Keratinocyte (primary cell): ENCODE data around the gene NADSYN1. TPM values are rescaled to one million over a fixed set of nuclear protein-coding genes. Genes with fewer than 3 reads are reported as not detected.

Experiments used
- DNase-seq: peaks from one replicate; pipeline ENCODE4 v3.0.0-alpha.2; 2011; ENCODE audit warnings: low read depth, missing footprints, low spot score
- FAIRE-seq: peaks from 2 replicates; lab custom pipeline; 2011; peaks lifted over from hg19 to GRCh38; lab: Jason Lieb, UNC
- H2AFZ ChIP-seq: 2 replicates; pipeline ENCODE4 v1.6.0; 2012; ENCODE audit warnings: low read length, control low read depth, inconsistent platforms; ENCODE audit not compliant: control insufficient read depth
- H3K27ac ChIP-seq: 2 replicates; pipeline ENCODE4 v1.5.1; 2011; ENCODE audit warnings: low read length; ENCODE audit not compliant: control insufficient read depth, insufficient read depth
- H3K27me3 ChIP-seq: 3 replicates; pipeline ENCODE4 v1.6.0; 2011; ENCODE audit warnings: low read length; ENCODE audit not compliant: control insufficient read depth, insufficient read depth; ENCODE audit errors: extremely low read depth
- H3K36me3 ChIP-seq, 2 experiments: 2 replicates in 1 of 2; 3 replicates in 1 of 2; pipeline ENCODE4 v1.5.1; 2011; ENCODE audit warnings: low read length in 2 of 2, mild to moderate bottlenecking in 1 of 2; ENCODE audit not compliant: control insufficient read depth in 2 of 2, insufficient read depth in 2 of 2; ENCODE audit errors: extremely low read depth in 1 of 2
- H3K4me1 ChIP-seq: 3 replicates; pipeline ENCODE4 v1.5.1; 2011; ENCODE audit warnings: low read length; ENCODE audit not compliant: control insufficient read depth, insufficient read depth; ENCODE audit errors: extremely low read depth
- H3K4me2 ChIP-seq: 3 replicates; pipeline ENCODE4 v1.6.0; 2011; ENCODE audit warnings: low read depth, low read length; ENCODE audit not compliant: control insufficient read depth, insufficient read depth; ENCODE audit errors: extremely low read depth
- H3K4me3 ChIP-seq, 3 experiments: fragments of 200-600 bp in 1 of 3; sonication (generic) in 1 of 3; 2 replicates in 2 of 3; 3 replicates in 1 of 3; pipeline ENCODE4 v1.5.1; 2011 to 2016; ENCODE audit warnings: low read length in 3 of 3, mild to moderate bottlenecking in 3 of 3, control low read depth in 2 of 3, inconsistent platforms in 1 of 3, low read depth in 1 of 3, mixed read lengths in 1 of 3, mixed run types in 1 of 3, moderate library complexity in 1 of 3; ENCODE audit not compliant: control insufficient read depth in 2 of 3, insufficient read depth in 2 of 3; ENCODE audit errors: extremely low read depth in 1 of 3
- H3K79me2 ChIP-seq: 2 replicates; pipeline ENCODE4 v1.6.0; 2012; ENCODE audit warnings: low read length; ENCODE audit not compliant: control insufficient read depth, insufficient read depth
- H3K9ac ChIP-seq: 3 replicates; pipeline ENCODE4 v1.6.0; 2011; ENCODE audit warnings: low read length; ENCODE audit not compliant: control insufficient read depth, insufficient read depth; ENCODE audit errors: extremely low read depth
- H3K9me1 ChIP-seq: 3 replicates; pipeline ENCODE4 v1.6.0; 2011; ENCODE audit warnings: low read length; ENCODE audit not compliant: control insufficient read depth, insufficient read depth; ENCODE audit errors: extremely low read depth
- H3K9me3 ChIP-seq: 2 replicates; pipeline ENCODE4 v1.5.1; 2012; ENCODE audit warnings: low read depth, low read length; ENCODE audit not compliant: control insufficient read depth
- H4K20me1 ChIP-seq: 3 replicates; pipeline ENCODE4 v1.6.0; 2011; ENCODE audit warnings: low read length; ENCODE audit not compliant: control insufficient read depth, insufficient read depth; ENCODE audit errors: extremely low read depth
- CTCF ChIP-seq, 3 experiments: IDR thresholded peaks in 1 of 3; conservative IDR thresholded peaks in 1 of 3; optimal IDR thresholded peaks in 1 of 3; 2 replicates in 2 of 3; 3 replicates in 1 of 3; pipeline versions ENCODE3 to v1.5.1; 2011; ENCODE audit warnings: low read length in 3 of 3, mild to moderate bottlenecking in 3 of 3, moderate library complexity in 2 of 3, control low read depth in 1 of 3, inconsistent platforms in 1 of 3; ENCODE audit not compliant: insufficient read depth in 2 of 3; ENCODE audit errors: extremely low read depth in 1 of 3
- EZH2 ChIP-seq: IDR thresholded peaks from one replicate; pipeline ENCODE4 v1.6.1; 2012; ENCODE audit warnings: inconsistent platforms, mild to moderate bottlenecking, low read length, moderate library complexity
- dilution Hi-C: fragments of 300-500 bp; cut with MboI; formaldehyde crosslinking; loops from one replicate; pipeline ENCODE4 v1.7.0; 2020; ENCODE audit warnings: low sequenced_read_pairs; ENCODE audit not compliant: extremely low pct_ligation_motif_present
- polyA plus RNA-seq, 5 experiments: library from polyadenylated mRNA; depleted of rRNA in 3 of 5; stranded (reverse) in 3 of 5; stranded (forward) in 1 of 5; unstranded in 1 of 5; fragments of >200 nt; gene quantifications; 1 replicate in 1 of 5; 2 replicates in 3 of 5; 3 replicates in 1 of 5; pipeline versions ENCODE4 v1.2.1 to v1.2.3, GENCODE V29; 2011 to 2012; ENCODE audit warnings: missing spikeins in 2 of 5, low read depth in 1 of 5, low replicate concordance in 1 of 5

NADSYN1 gene
- polyA plus RNA-seq, 1 donor (not counting 4 experiments of a cell fraction or from before 2014, with no cell fraction given), result 51.5 TPM

GRCh38 chr11:71476031-71476430, 23.0 kb downstream of the NADSYN1 start:
- Histone ChIP-seq H3K4me2 (no peak overlapping the region), H3K4me1 (no peaks in the 10 kb centered on the region), H3K36me3 (peaks cover 17 to 43% of the 10 kb centered on the region in 2 experiments), H3K9me1 (no peaks in the 10 kb centered on the region), H4K20me1 (no peaks in the 10 kb centered on the region), H3K4me3 (no peak overlapping the region), H3K27ac (no peak overlapping the region), H3K79me2 (no peaks in the 10 kb centered on the region), H3K9me3 (no peaks in the 10 kb centered on the region), H3K27me3 (no peaks in the 10 kb centered on the region), H2AFZ (no peak overlapping the region), H3K9ac (no peak overlapping the region)
- no peak for DNase-seq
- TF ChIP-seq CTCF (optimal IDR thresholded peaks at IDR 0.05 in 1 of 3, IDR thresholded peaks at IDR 0.05 in 1 of 3, conservative IDR thresholded peaks at IDR 0.05 in 1 of 3; ENCODE audit: extremely low read depth in 1 of 3, insufficient read depth in 2 of 3, low read length in 3 of 3) (no peak), EZH2 (no peak)
- no peak for FAIRE-seq
- dilution Hi-C loops, result no loop called here

DNA sequence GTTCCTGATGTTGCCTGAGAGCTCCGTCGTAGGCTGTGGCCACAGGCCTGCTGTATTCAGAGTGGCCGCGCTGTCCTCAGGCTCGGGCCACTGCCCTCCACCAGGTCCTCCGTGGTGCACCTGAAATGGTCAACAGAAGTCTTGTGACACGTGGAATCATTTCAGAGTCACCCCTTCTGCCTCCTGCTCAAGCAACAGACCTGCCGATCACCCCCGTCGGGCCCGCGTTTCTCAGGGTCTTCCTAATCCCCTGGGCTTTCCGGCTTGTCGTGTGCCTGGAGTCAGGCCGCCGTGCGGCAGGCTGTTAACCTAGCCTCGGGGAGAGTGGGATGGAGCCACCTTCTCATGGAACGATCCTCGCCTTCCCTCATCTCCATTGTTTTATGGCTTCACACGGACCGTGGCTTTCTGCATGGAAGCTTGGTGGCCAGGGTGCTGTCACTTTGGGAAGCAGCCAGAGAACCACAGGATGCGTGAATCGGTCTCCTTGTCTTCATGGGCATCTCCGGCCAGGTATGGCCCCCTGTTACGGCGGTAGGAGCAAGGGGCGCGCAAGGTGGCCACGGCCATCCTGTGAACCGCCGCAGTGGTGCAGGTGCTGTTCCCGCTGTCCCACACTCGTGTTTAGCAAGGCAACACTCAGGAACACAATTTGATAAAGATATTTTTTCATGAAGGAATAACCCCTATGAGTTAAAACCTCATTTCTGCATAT, 24.1 kb downstream of the NADSYN1 start:
- no peak overlapping the region for H3K27ac ChIP-seq
- no peak overlapping the region for H2AFZ ChIP-seq
- H3K79me2 ChIP-seq, result no peaks in the 10 kb centered on the region
- no peak for FAIRE-seq
- DNase-seq, result no peak
- dilution Hi-C loops, result no loop called here
- no peaks in the 10 kb centered on the region for H3K9me3 ChIP-seq
- no peak overlapping the region for H3K4me3 ChIP-seq
- TF ChIP-seq CTCF (optimal IDR thresholded peaks at IDR 0.05 in 1 of 3, IDR thresholded peaks at IDR 0.05 in 1 of 3, conservative IDR thresholded peaks at IDR 0.05 in 1 of 3; ENCODE audit: extremely low read depth in 1 of 3, insufficient read depth in 2 of 3, low read length in 3 of 3) (no peak), EZH2 (no peak)
- no peaks in the 10 kb centered on the region for H4K20me1 ChIP-seq
- no peaks in the 10 kb centered on the region for H3K9me1 ChIP-seq
- H3K36me3 ChIP-seq, result peaks cover 15 to 46% of the 10 kb centered on the region in 2 experiments
- H3K9ac ChIP-seq, result no peak overlapping the region
- H3K4me2 ChIP-seq, result no peak overlapping the region
- no peaks in the 10 kb centered on the region for H3K27me3 ChIP-seq
- H3K4me1 ChIP-seq, result no peaks in the 10 kb centered on the region
